B cell (primary cell): Measurements from ENCODE around the gene CDA.

Experiments
- EZH2 ChIP-seq: IDR thresholded peaks from 2 replicates; pipeline ENCODE4 v1.6.1; 2012; ENCODE audit warnings: borderline replicate concordance, low read depth, mild to moderate bottlenecking, moderate library complexity, low read length; ENCODE audit not compliant: insufficient read depth, poor library complexity, severe bottlenecking
- TF ChIP-seq, protein P1 (sequence below): fragments of 200-600 bp; IDR thresholded peaks from one replicate; pipeline ENCODE4 v1.8.0; 2022; ENCODE audit warnings: antibody characterized with exemption, mild to moderate bottlenecking

DNA sequence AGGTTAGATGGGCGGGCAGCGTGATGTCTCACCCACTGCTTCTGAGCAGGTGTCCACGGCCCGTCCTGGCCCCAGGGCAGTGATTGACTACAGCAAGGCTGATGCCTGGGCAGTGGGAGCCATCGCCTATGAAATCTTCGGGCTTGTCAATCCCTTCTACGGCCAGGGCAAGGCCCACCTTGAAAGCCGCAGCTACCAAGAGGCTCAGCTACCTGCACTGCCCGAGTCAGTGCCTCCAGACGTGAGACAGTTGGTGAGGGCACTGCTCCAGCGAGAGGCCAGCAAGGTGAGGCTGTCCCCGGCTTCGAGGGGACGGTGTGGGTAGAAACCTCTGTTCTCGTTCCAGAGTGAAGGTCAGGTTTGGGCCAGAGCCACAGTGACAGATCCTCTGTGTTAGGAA, 60.0 kb downstream of the CDA start:
- TF ChIP-seq, protein P1, sequence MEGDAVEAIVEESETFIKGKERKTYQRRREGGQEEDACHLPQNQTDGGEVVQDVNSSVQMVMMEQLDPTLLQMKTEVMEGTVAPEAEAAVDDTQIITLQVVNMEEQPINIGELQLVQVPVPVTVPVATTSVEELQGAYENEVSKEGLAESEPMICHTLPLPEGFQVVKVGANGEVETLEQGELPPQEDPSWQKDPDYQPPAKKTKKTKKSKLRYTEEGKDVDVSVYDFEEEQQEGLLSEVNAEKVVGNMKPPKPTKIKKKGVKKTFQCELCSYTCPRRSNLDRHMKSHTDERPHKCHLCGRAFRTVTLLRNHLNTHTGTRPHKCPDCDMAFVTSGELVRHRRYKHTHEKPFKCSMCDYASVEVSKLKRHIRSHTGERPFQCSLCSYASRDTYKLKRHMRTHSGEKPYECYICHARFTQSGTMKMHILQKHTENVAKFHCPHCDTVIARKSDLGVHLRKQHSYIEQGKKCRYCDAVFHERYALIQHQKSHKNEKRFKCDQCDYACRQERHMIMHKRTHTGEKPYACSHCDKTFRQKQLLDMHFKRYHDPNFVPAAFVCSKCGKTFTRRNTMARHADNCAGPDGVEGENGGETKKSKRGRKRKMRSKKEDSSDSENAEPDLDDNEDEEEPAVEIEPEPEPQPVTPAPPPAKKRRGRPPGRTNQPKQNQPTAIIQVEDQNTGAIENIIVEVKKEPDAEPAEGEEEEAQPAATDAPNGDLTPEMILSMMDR = no peak
- TF ChIP-seq EZH2 = no peak
